Spleen (tissue), 11 donors: ENCODE results near the gene NRCAM. TPM values are rescaled to one million over a fixed set of nuclear protein-coding genes. Genes with fewer than 3 reads are reported as not detected.
"Not testable (repeated sequence)": the region's sequence is repeated elsewhere in the genome, so short reads cannot be mapped to it uniquely, and the experiment has no call there.

Source experiments
- DNase-seq: peaks from one replicate; pipeline ENCODE4 v3.0.0-alpha.2; 2020
- H3K27ac ChIP-seq, 8 donors: fragments of 200-600 bp; sonication (generic) in 7 of 8; 1 replicate in 4 of 8; 2 replicates in 4 of 8; pipeline versions ENCODE4 v1.5.0 to v1.8.0; 2016 to 2021; ENCODE audit warnings: inconsistent platforms in 4 of 8, mild to moderate bottlenecking in 4 of 8, moderate library complexity in 1 of 8
- H3K27me3 ChIP-seq, 7 donors: fragments of 200-600 bp; sonication (generic) in 6 of 7; replicated peaks in 1 of 7; 1 replicate in 4 of 7; 2 replicates in 3 of 7; pipeline versions ENCODE4 v1.5.0 to v1.8.0; 2016 to 2021; ENCODE audit warnings: inconsistent platforms in 3 of 7, mild to moderate bottlenecking in 1 of 7
- H3K36me3 ChIP-seq, 6 donors: fragments of 200-600 bp; sonication (generic) in 5 of 6; 1 replicate in 4 of 6; 2 replicates in 2 of 6; pipeline versions ENCODE4 v1.5.0 to v1.8.0; 2016 to 2021; ENCODE audit warnings: inconsistent platforms in 2 of 6
- H3K4me1 ChIP-seq, 6 donors: fragments of 200-600 bp; sonication (generic) in 5 of 6; 1 replicate in 3 of 6; 2 replicates in 3 of 6; pipeline versions ENCODE4 v1.5.0 to v1.8.0; 2016 to 2021; ENCODE audit warnings: inconsistent platforms in 3 of 6
- H3K4me3 ChIP-seq, 8 donors: fragments of 200-600 bp; sonication (generic) in 7 of 8; 1 replicate in 4 of 8; 2 replicates in 4 of 8; pipeline versions ENCODE4 v1.5.0 to v1.8.0; 2016 to 2021; ENCODE audit warnings: inconsistent platforms in 4 of 8, mild to moderate bottlenecking in 4 of 8, moderate library complexity in 2 of 8
- H3K9me3 ChIP-seq, 8 donors: fragments of 200-600 bp; sonication (generic) in 7 of 8; 1 replicate in 4 of 8; 2 replicates in 4 of 8; pipeline versions ENCODE4 v1.5.0 to v1.8.0; 2016 to 2021; ENCODE audit warnings: inconsistent platforms in 4 of 8
- POLR2A ChIP-seq, 3 donors: fragments of 450-650 bp; IDR thresholded peaks; one replicate each; pipeline ENCODE4 v1.5.1; 2017; ENCODE audit warnings: antibody characterized with exemption in 3 of 3, mild to moderate bottlenecking in 1 of 3
- POLR2AphosphoS5 ChIP-seq, 3 donors: sonication (generic); formaldehyde crosslinking; IDR thresholded peaks; one replicate each; pipeline ENCODE4 v1.5.1; 2017; ENCODE audit warnings: antibody characterized with exemption in 3 of 3
- WGBS, 5 donors: extraction: QIAGEN DNeasy Blood & Tissue Kit in 3 of 5; methylation state at CpG; one replicate each; pipeline versions ENCODE4 v1.1.5 to v1.1.7; 2013 to 2018; 5-methylcytosine and 5-hydroxymethylcytosine counted together
- intact Hi-C: fragments of 100-400 bp; cut with DNase I; formaldehyde crosslinking; loops from one replicate; pipeline ENCODE4 v1.15.0; 2023; ENCODE audit warnings: low total_unique reads
- polyA plus RNA-seq, 3 donors: library from polyadenylated mRNA; stranded (reverse); fragments of 200-250 nt; gene quantifications; one replicate each; pipeline ENCODE4 v1.2.1, GENCODE V29; 2013
- total RNA-seq, 7 donors: library from RNA; depleted of rRNA in 3 of 7; stranded (reverse); fragments of >200 nt in 3 of 7; fragmentation: NEBNext Ultra II Directional in 4 of 7; extraction: Animal tissue kit (Norgen Biotek cat#: 25700) in 4 of 7; gene quantifications; one replicate each; pipeline versions ENCODE4 v1.1.0 to v1.2.1, GENCODE V29; 2016 to 2021
- TF ChIP-seq, protein P1 (sequence below), 11 experiments: fragments of 200-600 bp in 7 of 11; fragments of 450-650 bp in 4 of 11; sonication (generic) in 4 of 11; IDR thresholded peaks in 8 of 11; conservative IDR thresholded peaks in 3 of 11; 1 replicate in 7 of 11; 2 replicates in 4 of 11; pipeline versions ENCODE4 v1.4.0 to v1.8.0; 2016 to 2021; ENCODE audit warnings: antibody characterized with exemption in 11 of 11, inconsistent platforms in 4 of 11, mild to moderate bottlenecking in 1 of 11
- donor health status: healthy with polysubstance abuse.
- donor health status: DM: no; HTN: no; CAD: no; lungs with moderate emphysema.
- donor health status: DM: no; HTN: no; CAD: no.
- donor health status: Bipolar disorder and iron deficiency.
- donor health status: healthy.
- donor health status: DM: no; HTN: no; CAD: no.
- donor health status: DM: yes; HTN: yes; CAD: no.

NRCAM gene
- total and polyA plus RNA-seq, 10 donors: 4.1 to 88.5 (median 15.0) TPM

DNA sequence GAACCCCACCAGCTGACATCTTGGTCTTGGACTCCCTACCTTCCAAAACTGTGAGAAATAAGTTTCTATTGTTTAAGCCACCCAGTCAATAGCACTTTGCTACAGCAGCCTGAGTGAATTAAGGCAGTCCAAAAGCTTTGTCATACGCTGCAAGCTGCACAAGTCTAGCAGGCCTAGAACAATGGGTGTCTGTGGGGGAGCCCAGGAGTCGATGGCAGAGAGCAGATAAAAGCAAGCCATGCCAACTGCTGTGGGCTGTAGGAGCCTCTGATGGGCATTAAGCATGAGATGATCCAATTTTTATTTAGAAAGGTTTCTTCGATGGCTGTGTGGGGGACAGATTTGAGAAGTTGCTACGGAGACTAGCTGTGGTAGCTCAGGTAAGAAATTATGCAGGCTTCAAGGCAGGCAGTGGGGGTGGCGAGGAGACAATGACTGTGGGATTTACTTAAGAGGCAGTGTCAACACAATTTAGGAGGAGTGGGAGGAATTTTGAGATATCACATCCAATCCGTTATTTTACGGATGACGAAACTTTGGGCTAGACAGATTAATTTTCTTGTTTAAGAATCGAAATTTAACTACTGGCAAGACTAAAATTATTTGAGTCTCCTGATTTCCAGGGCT lies 110.4 kb downstream of the NRCAM start:
- WGBS, 5 donors: 80 to 92% (median 84%) methylated on average over 9 of the region's 9 CpGs
- no peak overlapping the region for H3K4me3 ChIP-seq
- no peaks in the 10 kb centered on the region for H3K36me3 ChIP-seq
- intact Hi-C loops: no loop called here
- TF ChIP-seq POLR2A (IDR thresholded peaks at IDR 0.05) (no peak), POLR2AphosphoS5 (IDR thresholded peaks at IDR 0.05) (no peak)
- TF ChIP-seq, protein P1, sequence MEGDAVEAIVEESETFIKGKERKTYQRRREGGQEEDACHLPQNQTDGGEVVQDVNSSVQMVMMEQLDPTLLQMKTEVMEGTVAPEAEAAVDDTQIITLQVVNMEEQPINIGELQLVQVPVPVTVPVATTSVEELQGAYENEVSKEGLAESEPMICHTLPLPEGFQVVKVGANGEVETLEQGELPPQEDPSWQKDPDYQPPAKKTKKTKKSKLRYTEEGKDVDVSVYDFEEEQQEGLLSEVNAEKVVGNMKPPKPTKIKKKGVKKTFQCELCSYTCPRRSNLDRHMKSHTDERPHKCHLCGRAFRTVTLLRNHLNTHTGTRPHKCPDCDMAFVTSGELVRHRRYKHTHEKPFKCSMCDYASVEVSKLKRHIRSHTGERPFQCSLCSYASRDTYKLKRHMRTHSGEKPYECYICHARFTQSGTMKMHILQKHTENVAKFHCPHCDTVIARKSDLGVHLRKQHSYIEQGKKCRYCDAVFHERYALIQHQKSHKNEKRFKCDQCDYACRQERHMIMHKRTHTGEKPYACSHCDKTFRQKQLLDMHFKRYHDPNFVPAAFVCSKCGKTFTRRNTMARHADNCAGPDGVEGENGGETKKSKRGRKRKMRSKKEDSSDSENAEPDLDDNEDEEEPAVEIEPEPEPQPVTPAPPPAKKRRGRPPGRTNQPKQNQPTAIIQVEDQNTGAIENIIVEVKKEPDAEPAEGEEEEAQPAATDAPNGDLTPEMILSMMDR (IDR thresholded peaks at IDR 0.05 in 8 of 11, conservative IDR thresholded peaks at IDR 0.05 in 3 of 11): no peak
- DNase-seq: no peak
- H3K27me3 ChIP-seq: no peaks in the 10 kb centered on the region
- no peaks in the 10 kb centered on the region for H3K9me3 ChIP-seq
- no peaks in the 10 kb centered on the region for H3K4me1 ChIP-seq
- no peak overlapping the region for H3K27ac ChIP-seq

DNA sequence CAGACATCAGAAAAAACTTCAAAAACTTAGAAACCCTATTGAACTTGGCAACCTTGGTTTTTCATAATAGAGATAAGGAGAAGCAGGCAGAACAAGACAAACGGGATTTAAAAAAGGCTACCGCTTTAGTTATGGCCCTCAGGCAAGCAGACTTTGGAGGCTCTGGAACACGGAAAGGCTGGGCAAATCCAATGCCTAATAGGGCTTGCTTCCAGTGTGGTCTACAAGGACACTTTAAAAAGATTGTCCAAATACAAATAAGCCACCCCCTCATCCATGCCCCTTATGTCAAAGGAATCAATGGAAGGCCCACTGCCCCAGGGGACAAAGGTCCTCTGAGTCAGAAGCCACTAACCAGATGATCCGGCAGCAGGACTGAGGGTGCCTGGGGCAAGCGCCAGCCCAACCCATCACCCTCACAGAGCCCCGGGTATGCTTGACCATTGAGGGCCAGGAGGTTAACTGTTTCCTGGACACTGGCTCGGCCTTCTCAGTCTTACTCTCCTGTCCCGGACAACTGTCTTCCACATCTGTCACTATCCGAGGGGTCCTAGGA lies 115.3 kb downstream of the NRCAM start:
- TF ChIP-seq POLR2A (IDR thresholded peaks at IDR 0.05) (no peak), POLR2AphosphoS5 (IDR thresholded peaks at IDR 0.05) (no peak)
- TF ChIP-seq, protein P1 (IDR thresholded peaks at IDR 0.05 in 8 of 11, conservative IDR thresholded peaks at IDR 0.05 in 3 of 11): no peak
- Histone ChIP-seq H3K9me3 (no peaks in the 10 kb centered on the region), H3K27me3 (no peaks in the 10 kb centered on the region), H3K4me3 (no peak overlapping the region), H3K27ac (no peak overlapping the region), H3K36me3 (no peaks in the 10 kb centered on the region), H3K4me1 (no peaks in the 10 kb centered on the region)
- DNase-seq: no peak
- WGBS, 5 donors: 82 to 93% (median 84%) methylated on average over 9 of the region's 9 CpGs
- intact Hi-C loops: no loop called here

DNA sequence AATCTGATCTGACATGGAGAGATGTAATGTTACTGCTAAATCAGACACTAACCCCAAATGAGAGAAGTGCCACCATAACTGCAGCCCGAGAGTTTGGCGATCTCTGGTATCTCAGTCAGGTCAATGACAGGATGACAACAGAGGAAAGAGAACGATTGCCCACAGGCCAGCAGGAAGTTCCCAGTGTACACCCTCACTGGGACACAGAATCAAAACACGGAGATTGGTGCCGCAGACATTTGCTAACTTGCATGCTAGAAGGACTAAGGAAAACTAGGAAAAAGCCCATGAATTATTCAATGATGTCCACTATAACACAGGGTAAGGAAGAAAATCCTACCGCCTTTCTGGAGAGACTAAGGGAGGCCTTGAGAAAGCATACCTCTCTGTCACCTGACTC lies 115.8 kb downstream of the NRCAM start:
- H3K4me3 ChIP-seq, H3K36me3 ChIP-seq, H3K27ac ChIP-seq, DNase-seq, H3K27me3 ChIP-seq, H3K9me3 ChIP-seq, H3K4me1 ChIP-seq, intact Hi-C loops: not testable (repeated sequence)
- 73 to 82% (median 78%) methylated on average over 6 of the region's 6 CpGs for WGBS, 5 donors

DNA sequence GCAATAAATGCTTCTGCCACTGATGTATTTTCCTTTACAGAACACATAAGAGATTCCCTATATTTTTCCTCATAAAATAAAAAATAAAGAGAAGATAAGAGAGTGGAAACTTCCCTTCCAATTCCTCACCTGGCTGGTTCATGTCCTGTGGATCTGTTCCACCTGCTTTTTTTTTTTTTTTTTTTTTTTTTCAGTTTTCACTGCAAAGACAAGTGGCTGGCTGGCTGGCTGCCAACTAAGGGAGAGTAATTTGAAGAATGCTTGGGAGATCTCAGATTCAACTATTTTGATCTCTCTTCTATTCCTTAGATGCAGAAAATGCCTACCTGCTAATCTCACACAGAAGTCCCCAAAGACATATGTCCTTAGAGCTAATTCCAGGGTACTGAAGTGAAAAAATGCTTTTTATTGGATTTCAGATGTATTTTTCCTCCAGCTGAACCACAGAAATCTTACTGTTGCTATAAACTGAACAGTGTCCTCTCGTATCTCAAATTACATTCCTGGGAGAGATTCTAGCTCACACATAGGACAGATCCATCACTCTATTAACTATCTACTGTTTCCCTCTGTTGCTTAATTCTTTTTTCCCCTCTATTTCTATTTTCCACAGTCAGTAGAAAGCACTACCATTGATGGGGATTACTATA lies 120.8 kb downstream of the NRCAM start:
- H3K9me3 ChIP-seq: no peaks in the 10 kb centered on the region
- no peaks in the 10 kb centered on the region for H3K4me1 ChIP-seq
- no peaks in the 10 kb centered on the region for H3K27me3 ChIP-seq
- intact Hi-C loops: no loop called here
- TF ChIP-seq, protein P1 (IDR thresholded peaks at IDR 0.05 in 8 of 11, conservative IDR thresholded peaks at IDR 0.05 in 3 of 11): no peak
- TF ChIP-seq POLR2A (IDR thresholded peaks at IDR 0.05): no peak
- no peak for TF ChIP-seq POLR2AphosphoS5 (IDR thresholded peaks at IDR 0.05)
- no peak overlapping the region for H3K27ac ChIP-seq
- no peaks in the 10 kb centered on the region for H3K36me3 ChIP-seq
- no peak for DNase-seq
- no peak overlapping the region for H3K4me3 ChIP-seq
- 52 to 68% (median 65%) methylated on average over 1 of the region's 1 CpG for WGBS, 5 donors
